H9 (cell line): ENCODE data around the gene PSMA4. TPM values are rescaled to one million over a fixed set of nuclear protein-coding genes. Genes with fewer than 3 reads are reported as not detected.

Experiments used
- DNase-seq: peaks from one replicate; pipeline ENCODE4 v3.0.0-alpha.2; 2017
- H2AFZ ChIP-seq: one replicate; pipeline ENCODE4 v1.6.1; 2013; ENCODE audit warnings: mild to moderate bottlenecking, low read length, control low read depth, moderate library complexity
- H2AK5ac ChIP-seq: 2 replicates; pipeline ENCODE4 v1.6.1; 2013; ENCODE audit warnings: low read length, control low read depth, mixed read lengths; ENCODE audit not compliant: insufficient read length
- H2BK120ac ChIP-seq: one replicate; pipeline ENCODE4 v1.6.1; 2013; ENCODE audit warnings: low read depth, mild to moderate bottlenecking, low read length, control low read depth, inconsistent platforms; ENCODE audit not compliant: poor library complexity, severe bottlenecking
- H2BK12ac ChIP-seq: 2 replicates; pipeline ENCODE4 v1.6.1; 2013; ENCODE audit warnings: low read length, control low read depth, mixed read lengths, low read depth; ENCODE audit not compliant: insufficient read length
- H2BK15ac ChIP-seq: 2 replicates; pipeline ENCODE4 v1.6.1; 2013; ENCODE audit warnings: low read depth, low read length, control low read depth
- H2BK20ac ChIP-seq: one replicate; pipeline ENCODE4 v1.6.1; 2013; ENCODE audit warnings: low read depth, mild to moderate bottlenecking, low read length, control low read depth, inconsistent platforms; ENCODE audit not compliant: poor library complexity, severe bottlenecking
- H2BK5ac ChIP-seq: 2 replicates; pipeline ENCODE4 v1.6.1; 2013; ENCODE audit warnings: low read length, control low read depth, mixed read lengths; ENCODE audit not compliant: insufficient read length
- H3K14ac ChIP-seq: 2 replicates; pipeline ENCODE4 v1.6.1; 2013; ENCODE audit warnings: low read length, control low read depth; ENCODE audit not compliant: insufficient read depth
- H3K18ac ChIP-seq: 2 replicates; pipeline ENCODE4 v1.6.1; 2013; ENCODE audit warnings: low read depth, mild to moderate bottlenecking, mixed read lengths, low read length, control low read depth; ENCODE audit not compliant: insufficient read length
- H3K23ac ChIP-seq: 2 replicates; pipeline ENCODE4 v1.6.1; 2013; ENCODE audit warnings: low read length, control low read depth, mixed read lengths, low read depth; ENCODE audit not compliant: insufficient read length
- H3K23me2 ChIP-seq: 2 replicates; pipeline ENCODE4 v1.6.1; 2013; ENCODE audit warnings: low read depth, mild to moderate bottlenecking, mixed read lengths, low read length, control low read depth; ENCODE audit not compliant: insufficient read length, poor library complexity, severe bottlenecking
- H3K27ac ChIP-seq: 2 replicates; pipeline ENCODE4 v1.5.1; 2013; ENCODE audit warnings: low read length, control low read depth, mixed read lengths, low read depth; ENCODE audit not compliant: insufficient read length
- H3K27me3 ChIP-seq: 2 replicates; pipeline ENCODE4 v1.6.1; 2013; ENCODE audit warnings: low read length, control low read depth, inconsistent platforms; ENCODE audit not compliant: insufficient read depth
- H3K4ac ChIP-seq: 2 replicates; pipeline ENCODE4 v1.6.1; 2013; ENCODE audit warnings: low read depth, mild to moderate bottlenecking, control low read depth, inconsistent platforms, low read length, moderate library complexity
- H3K4me1 ChIP-seq: 2 replicates; pipeline ENCODE4 v1.6.1; 2013; ENCODE audit warnings: low read length, control low read depth, inconsistent platforms; ENCODE audit not compliant: insufficient read depth
- H3K4me2 ChIP-seq: 2 replicates; pipeline ENCODE4 v1.6.1; 2013; ENCODE audit warnings: low read length, control low read depth, mixed read lengths; ENCODE audit not compliant: insufficient read length, insufficient read depth
- H3K56ac ChIP-seq: 2 replicates; pipeline ENCODE4 v1.6.1; 2013; ENCODE audit warnings: low read depth, mild to moderate bottlenecking, mixed read lengths, low read length, control low read depth; ENCODE audit not compliant: insufficient read length
- H3K79me1 ChIP-seq: 2 replicates; pipeline ENCODE4 v1.6.1; 2013; ENCODE audit warnings: low read depth, mild to moderate bottlenecking, moderate library complexity, low read length, control low read depth, inconsistent platforms; ENCODE audit not compliant: insufficient read depth, poor library complexity, severe bottlenecking
- H3K79me2 ChIP-seq: 2 replicates; pipeline ENCODE4 v1.6.1; 2013; ENCODE audit warnings: low read length, control low read depth, inconsistent platforms; ENCODE audit not compliant: insufficient read depth
- H3K9ac ChIP-seq: 2 replicates; pipeline ENCODE4 v1.6.1; 2013; ENCODE audit warnings: low read length, control low read depth, mixed read lengths; ENCODE audit not compliant: insufficient read length; ENCODE audit errors: extremely low read depth
- H3K9me3 ChIP-seq: one replicate; pipeline ENCODE4 v1.6.1; 2013; ENCODE audit warnings: low read depth, low read length, inconsistent platforms; ENCODE audit not compliant: control insufficient read depth
- H3T11ph ChIP-seq: one replicate; pipeline ENCODE4 v1.6.1; 2013; ENCODE audit warnings: mild to moderate bottlenecking, low read length, control low read depth, inconsistent platforms
- H4K20me1 ChIP-seq: one replicate; pipeline ENCODE4 v1.6.1; 2013; ENCODE audit not compliant: control insufficient read depth, insufficient read length, insufficient read depth
- H4K5ac ChIP-seq: 2 replicates; pipeline ENCODE4 v1.6.1; 2013; ENCODE audit warnings: low read depth, mild to moderate bottlenecking, mixed read lengths, low read length, control low read depth; ENCODE audit not compliant: insufficient read length
- H4K8ac ChIP-seq: replicated peaks from 2 replicates; pipeline ENCODE4 v1.6.1; 2013; ENCODE audit warnings: low read length, control low read depth, mixed read lengths, low read depth; ENCODE audit not compliant: insufficient read length
- H4K91ac ChIP-seq: 2 replicates; pipeline ENCODE4 v1.6.1; 2013; ENCODE audit warnings: low read depth, mild to moderate bottlenecking, moderate library complexity, mixed read lengths, low read length, control low read depth; ENCODE audit not compliant: insufficient read length
- H3K27ac Mint-ChIP-seq, 3 experiments: 2 replicates in 2 of 3; 3 replicates in 1 of 3; pipeline ENCODE4 v1.8.0; 2020 to 2021; ENCODE audit warnings: mixed read lengths in 3 of 3, mild to moderate bottlenecking in 1 of 3, moderate library complexity in 1 of 3
- H3K27me3 Mint-ChIP-seq: 2 replicates; pipeline ENCODE4 v1.8.0; 2021; ENCODE audit warnings: low read depth, mild to moderate bottlenecking, moderate library complexity, mixed read lengths
- H3K36me3 Mint-ChIP-seq, 3 experiments: 2 replicates in 2 of 3; 3 replicates in 1 of 3; pipeline ENCODE4 v1.8.0; 2020 to 2021; ENCODE audit warnings: low read depth in 3 of 3, mixed read lengths in 3 of 3; ENCODE audit not compliant: insufficient read depth in 1 of 3
- H3K4me1 Mint-ChIP-seq, 2 experiments: 2 replicates each; pipeline ENCODE4 v1.8.0; 2020; ENCODE audit warnings: mixed read lengths in 2 of 2
- H3K4me3 Mint-ChIP-seq, 2 experiments: 2 replicates in 1 of 2; 3 replicates in 1 of 2; pipeline ENCODE4 v1.8.0; 2020 to 2021; ENCODE audit warnings: mild to moderate bottlenecking in 2 of 2, mixed read lengths in 2 of 2, moderate library complexity in 1 of 2
- H3K9me3 Mint-ChIP-seq, 2 experiments: 2 replicates in 1 of 2; 3 replicates in 1 of 2; pipeline ENCODE4 v1.8.0; 2020; ENCODE audit warnings: mild to moderate bottlenecking in 2 of 2, mixed read lengths in 2 of 2, moderate library complexity in 1 of 2
- CTCF ChIP-seq: fragments of 200-600 bp; sonication (generic); conservative IDR thresholded peaks from 3 replicates; pipeline ENCODE4 v1.8.0; 2021; ENCODE audit warnings: antibody characterized with exemption, mild to moderate bottlenecking
- WGBS: extraction: QIAGEN DNeasy Blood & Tissue Kit; methylation state at CpG from one replicate; pipeline ENCODE4 v1.1.7; 2013; ENCODE audit warnings: missing lambda C conversion rate, low lambda C conversion rate, mixed read lengths; ENCODE audit not compliant: insufficient read length; ENCODE audit errors: extremely low coverage; 5-methylcytosine and 5-hydroxymethylcytosine counted together
- total RNA-seq: library from RNA; stranded (reverse); gene quantifications from 2 replicates; pipeline ENCODE4 v1.2.1, GENCODE V29; 2021

The PSMA4 gene
- total RNA-seq, 1 experiment from 2014 or later: 333 TPM

- Mint-ChIP-seq H3K4me3 (no peak overlapping the region), H3K27ac (no peak overlapping the region), H3K27me3 (no peaks in the 10 kb centered on the region), H3K9me3 (no peaks in the 10 kb centered on the region), H3K4me1 (peaks cover 12 to 17% of the 10 kb centered on the region in 2 experiments), H3K36me3 (peaks cover 0 to 3% (median 1%) of the 10 kb centered on the region in 3 experiments; a peak in 3 of 7 replicates)
- Histone ChIP-seq H2BK12ac (no peak overlapping the region), H4K91ac (no peak overlapping the region), H3K9me3 (no peaks in the 10 kb centered on the region), H3K79me1 (no peaks in the 10 kb centered on the region), H3K23me2 (peaks cover 6% of the 10 kb centered on the region), H4K8ac (no peak overlapping the region), H3K4ac (no peak overlapping the region), H3K18ac (no peak overlapping the region), H2BK120ac (no peak overlapping the region), H2AK5ac (no peak overlapping the region), H3K14ac (no peak overlapping the region), H3K27me3 (no peaks in the 10 kb centered on the region), H3K23ac (no peak overlapping the region), H3K27ac (no peak overlapping the region), H3K9ac (no peak overlapping the region), H4K20me1 (no peaks in the 10 kb centered on the region), H2AFZ (no peak overlapping the region), H3K4me2 (no peak overlapping the region), H2BK15ac (no peak overlapping the region), H4K5ac (no peak overlapping the region), H3K79me2 (peaks cover 3% of the 10 kb centered on the region; the same call in 1 of the 2 replicates), H3T11ph (no peak overlapping the region), H3K56ac (no peak overlapping the region), H3K4me1 (no peaks in the 10 kb centered on the region), H2BK5ac (no peak overlapping the region), H2BK20ac (no peak overlapping the region)
- no peak for DNase-seq
- peak; percentile 29; the same call in 1 of the 3 replicates for TF ChIP-seq CTCF
- WGBS: no CpG with 5 or more reads among the region's 2 CpGs
Observed at GRCh38 chr15:78570710-78571109, 30.5 kb downstream of the PSMA4 start.
